Stomach (tissue), 4 donors: ENCODE measurements around the gene YKT6.

Experiments
- CTCF ChIP-seq, 7 experiments: fragments of 450-650 bp in 4 of 7; fragments of 200-600 bp in 3 of 7; sonication (generic) in 3 of 7; IDR thresholded peaks; one replicate each; pipeline ENCODE4 v1.5.1; 2016 to 2019; ENCODE audit warnings: antibody characterized with exemption in 7 of 7, control low read depth in 2 of 7, mild to moderate bottlenecking in 1 of 7
- EP300 ChIP-seq: sonication (generic); formaldehyde crosslinking; IDR thresholded peaks from one replicate; pipeline ENCODE4 v1.6.1; 2017; ENCODE audit warnings: antibody characterized with exemption
- POLR2A ChIP-seq, 4 donors: fragments of 450-650 bp; IDR thresholded peaks; one replicate each; pipeline ENCODE4 v1.6.1; 2016; ENCODE audit warnings: antibody characterized with exemption in 4 of 4, control low read depth in 2 of 4, mild to moderate bottlenecking in 1 of 4, moderate library complexity in 1 of 4
- POLR2AphosphoS5 ChIP-seq, 3 donors: sonication (generic); formaldehyde crosslinking; IDR thresholded peaks; one replicate each; pipeline ENCODE4 v1.6.1; 2016; ENCODE audit warnings: antibody characterized with exemption in 3 of 3

- TF ChIP-seq CTCF (IDR thresholded peaks at IDR 0.05) (no peak), POLR2A (IDR thresholded peaks at IDR 0.05) (no peak), POLR2AphosphoS5 (IDR thresholded peaks at IDR 0.05) (no peak), EP300 (no peak)
Observed at GRCh38 chr7:44240376-44240775, 39.6 kb downstream of the YKT6 start.
